HG02610 (cell line): ENCODE results near the gene CGGBP1.
"Not testable (repeated sequence)": the region's sequence is repeated elsewhere in the genome, so short reads cannot be mapped to it uniquely, and the experiment has no call there.

Source experiments
- ATAC-seq: cut with Tn5 transposase; IDR thresholded peaks from one replicate; pipeline ENCODE4 v1.9.1; 2021; ENCODE audit warnings: mild to moderate bottlenecking, moderate library complexity; ENCODE audit not compliant: unreplicated experiment

CGGBP1 gene

DNA sequence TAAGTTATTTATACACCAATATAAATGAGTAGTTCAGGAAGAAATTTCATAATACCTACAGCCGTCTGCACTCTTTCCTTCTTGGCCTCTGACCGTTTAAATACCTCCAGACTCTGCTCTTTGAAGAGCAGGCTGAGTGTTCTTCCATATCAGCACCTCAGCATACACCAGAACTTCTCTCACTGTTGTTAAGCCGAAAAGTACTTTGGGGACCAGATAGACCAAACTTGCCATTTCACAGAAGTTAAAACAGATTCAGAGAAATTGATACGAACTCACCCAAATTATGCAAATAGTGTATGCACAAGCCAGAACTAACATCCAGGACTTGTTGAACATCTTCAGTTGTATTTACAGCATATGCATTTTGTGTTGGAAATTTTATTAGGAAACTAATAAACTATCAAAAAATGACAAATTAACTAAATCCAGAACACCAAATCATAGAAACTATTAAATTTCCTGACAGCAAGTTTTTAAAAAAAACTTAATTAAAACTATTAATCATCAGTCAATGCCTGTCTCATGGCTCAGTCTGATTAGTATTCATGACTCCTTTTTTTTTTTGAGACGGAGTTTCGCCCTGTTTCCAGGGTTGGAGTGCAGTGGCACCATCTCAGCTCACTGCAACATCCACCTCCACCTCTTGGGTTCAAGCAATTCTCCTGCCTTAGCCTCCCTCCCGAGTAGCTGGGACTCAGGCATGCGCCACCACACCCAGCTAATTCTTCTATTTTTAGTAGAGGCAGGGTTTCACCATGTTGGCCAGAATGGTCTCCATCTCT lies 24.1 kb downstream of the CGGBP1 start:
- no peak for ATAC-seq

DNA sequence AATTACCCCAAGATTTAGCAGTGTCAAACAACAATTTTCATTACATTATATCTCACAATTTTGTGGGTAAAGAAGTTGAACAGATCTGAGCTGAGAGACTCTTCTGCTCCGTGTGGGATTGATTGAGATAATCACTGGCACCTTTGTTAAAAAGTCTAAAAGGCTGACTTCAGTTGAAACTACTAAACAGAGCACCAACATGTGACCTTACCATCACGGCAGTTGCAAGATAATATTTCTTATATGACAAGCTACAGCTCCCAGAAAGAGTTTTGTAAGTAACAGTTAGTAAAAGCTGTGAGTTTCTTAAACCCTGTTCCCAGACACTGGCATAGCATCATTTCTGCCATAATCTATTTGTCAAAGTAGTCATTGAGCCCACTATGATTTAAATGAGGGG lies 25.0 kb downstream of the CGGBP1 start:
- no peak for ATAC-seq

DNA sequence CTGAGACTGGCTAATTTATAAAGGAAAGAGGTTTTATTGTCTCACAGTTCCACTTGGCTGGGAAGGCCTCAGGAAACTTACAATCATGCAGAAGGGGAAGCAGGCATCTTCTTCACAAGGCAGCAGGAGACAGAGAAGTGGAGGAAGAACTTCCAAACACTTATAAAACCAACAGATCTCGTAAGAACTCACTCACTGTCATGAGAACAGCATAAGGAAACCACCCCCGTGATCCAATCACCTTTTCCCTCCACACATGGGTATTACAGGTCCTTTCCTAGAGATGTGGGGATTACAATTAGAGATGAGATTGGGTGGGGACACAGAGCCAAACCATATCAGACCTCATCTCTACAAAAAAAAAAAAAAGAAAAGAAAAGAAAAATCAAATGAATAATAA lies 25.7 kb downstream of the CGGBP1 start:
- ATAC-seq: no peak

DNA sequence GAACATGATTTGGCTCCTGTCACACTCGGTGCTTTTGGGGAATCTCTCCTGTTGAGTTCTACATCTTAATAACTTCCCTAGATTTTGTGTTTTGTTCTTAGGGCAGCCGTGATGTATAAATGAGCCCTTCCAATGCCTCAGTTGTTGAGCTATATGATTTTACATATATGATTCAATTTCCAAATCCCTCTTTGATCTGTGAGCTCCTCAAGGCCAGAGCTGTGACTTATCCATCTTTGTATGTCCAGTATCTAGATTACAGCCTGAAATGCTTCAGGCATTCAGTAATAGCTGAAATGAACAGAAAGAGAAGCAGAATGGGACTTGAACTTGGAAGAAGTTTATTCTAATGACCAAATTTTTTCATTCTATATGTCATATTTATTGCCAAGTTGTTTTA lies 26.6 kb downstream of the CGGBP1 start:
- no peak for ATAC-seq

DNA sequence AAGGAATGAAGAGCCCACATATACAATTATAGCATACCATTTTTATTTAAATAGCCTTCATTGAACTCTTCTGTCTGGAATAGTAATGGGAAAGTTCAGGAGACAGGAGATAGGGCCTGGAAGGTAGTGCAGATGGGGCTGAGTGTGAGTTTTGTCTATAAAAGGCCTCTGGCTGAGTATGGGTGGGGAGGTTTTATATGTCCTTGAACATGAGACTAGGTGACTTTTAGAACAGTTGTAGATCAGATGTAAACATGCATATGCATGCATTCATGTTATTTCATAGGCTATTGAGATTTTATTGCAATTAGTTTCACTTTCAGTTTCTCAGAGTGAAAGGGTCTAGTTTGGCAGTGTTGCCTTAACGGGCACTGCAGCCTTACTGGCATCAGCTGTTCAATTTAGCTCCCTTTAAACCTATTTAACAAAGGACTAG lies 27.1 kb downstream of the CGGBP1 start:
- peak; percentile 68 for ATAC-seq

DNA sequence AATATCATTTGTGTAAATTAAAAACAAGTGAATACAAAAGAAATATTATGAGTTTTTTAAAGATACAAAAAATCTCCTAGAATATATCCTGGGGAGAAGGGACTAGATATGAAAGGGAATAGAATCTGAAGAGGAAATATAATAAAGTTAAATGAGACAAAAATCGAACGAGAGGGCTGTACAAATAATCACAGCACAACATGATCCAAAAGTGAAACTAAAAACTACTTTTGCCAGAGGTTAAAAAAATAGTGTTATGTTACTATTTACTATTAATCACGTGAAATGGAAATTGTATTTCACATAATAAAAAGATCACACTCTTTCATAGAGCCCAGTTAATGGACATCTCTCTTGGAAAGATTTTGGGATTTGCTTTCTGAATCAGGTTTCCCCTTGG lies 28.6 kb downstream of the CGGBP1 start:
- no peak for ATAC-seq

DNA sequence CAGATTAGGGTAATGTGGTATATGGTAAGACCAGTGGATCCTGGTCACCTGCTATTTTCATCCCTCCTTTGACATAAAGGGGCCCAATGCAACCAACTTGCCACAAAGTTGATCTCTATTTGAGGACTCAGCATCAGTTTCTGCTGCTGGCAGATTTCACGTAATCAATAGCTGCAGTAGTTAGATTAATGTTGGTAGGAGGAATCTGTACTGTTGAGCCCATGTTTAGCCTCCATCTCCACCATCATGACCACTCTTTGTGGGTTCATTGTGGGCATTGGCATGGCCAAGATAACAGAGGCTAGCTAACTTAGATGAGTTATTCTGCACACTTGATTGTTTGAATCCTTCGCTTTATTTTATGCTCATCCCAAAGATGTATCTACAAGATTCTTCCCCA lies 29.9 kb downstream of the CGGBP1 start:
- ATAC-seq: no peak

DNA sequence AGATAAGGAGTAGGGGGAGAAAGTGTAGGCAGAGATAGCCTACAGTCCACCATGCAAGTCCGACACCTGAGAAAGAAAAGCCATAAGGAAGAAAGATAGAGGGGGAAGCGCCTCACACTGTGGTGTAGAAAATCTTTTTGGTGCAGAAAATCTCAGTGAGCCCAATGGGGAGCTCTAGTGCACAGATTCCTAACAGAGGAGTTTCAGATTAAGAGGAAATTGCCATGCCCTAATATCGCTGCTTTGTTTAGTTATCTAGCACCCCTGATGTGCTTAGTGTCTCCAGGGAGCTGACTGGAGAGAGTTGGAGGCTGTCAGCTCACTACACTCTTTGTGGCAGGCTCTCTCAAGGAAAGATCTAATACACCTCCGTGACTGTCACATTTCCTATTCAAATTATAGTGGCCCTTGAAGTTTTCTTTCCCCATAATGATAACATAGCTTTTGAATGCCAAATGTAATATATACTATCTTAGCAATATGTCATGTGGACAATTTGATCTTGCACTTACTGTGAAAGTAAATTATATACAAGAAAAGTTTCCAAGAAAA lies 33.7 kb downstream of the CGGBP1 start:
- no peak for ATAC-seq

DNA sequence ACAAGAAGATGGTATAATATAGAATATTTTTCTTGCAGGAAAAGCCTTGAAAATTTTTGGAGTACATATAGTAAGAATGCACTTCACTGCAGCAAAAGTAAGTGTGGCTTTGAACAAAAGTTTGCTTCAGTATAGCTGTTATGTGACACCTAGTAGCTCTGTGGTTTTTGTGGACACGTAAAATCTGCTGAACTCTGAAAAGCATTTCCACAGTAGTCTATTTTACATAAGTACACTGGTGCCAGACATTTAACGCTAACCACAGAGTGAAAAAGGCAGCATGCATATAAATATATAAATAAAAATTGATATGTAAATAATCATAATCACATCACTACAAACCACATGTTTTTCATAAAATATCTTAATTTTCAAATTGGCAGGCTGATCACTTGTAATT lies 39.8 kb downstream of the CGGBP1 start:
- peak; percentile 98 for ATAC-seq

DNA sequence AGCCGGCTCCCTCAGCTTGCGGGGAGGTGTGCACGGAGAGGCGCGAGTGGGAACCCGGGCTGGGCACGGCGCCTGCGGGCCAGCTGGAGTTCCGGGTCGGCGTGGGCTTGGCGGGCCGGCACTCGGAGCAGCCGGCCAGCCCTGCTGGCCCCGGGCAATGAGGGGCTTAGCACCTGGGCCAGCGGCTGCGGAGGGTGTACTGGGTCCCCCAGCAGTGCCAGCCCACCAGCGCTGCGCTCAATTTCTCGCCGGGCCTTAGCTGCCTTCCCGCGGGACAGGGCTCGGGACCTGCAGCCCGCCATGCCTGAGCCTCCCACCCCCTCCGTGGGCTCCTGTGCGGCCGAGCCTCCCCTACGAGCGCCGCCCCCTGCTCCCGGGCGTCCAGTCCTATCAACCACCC lies 43.1 kb downstream of the CGGBP1 start:
- ATAC-seq: not testable (repeated sequence)

DNA sequence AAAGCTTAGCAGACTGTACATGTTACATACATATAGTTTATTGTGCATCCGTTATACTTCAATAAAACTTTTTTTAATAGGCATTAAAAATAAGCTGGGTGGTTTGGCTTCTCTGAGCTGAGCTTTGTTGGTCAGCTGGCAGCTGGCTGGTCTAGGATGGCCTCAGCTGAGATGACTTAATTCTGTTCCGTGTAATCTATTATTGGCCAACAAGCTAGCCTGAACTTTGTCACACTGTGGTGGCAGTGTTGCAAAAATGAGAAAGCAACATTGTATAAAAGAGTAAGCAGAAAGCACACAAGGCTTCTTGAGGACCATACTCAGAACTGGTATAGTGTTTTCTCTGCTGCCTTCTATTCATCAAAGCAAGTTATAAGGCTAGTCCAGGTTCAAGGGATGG lies 45.2 kb downstream of the CGGBP1 start:
- no peak for ATAC-seq

DNA sequence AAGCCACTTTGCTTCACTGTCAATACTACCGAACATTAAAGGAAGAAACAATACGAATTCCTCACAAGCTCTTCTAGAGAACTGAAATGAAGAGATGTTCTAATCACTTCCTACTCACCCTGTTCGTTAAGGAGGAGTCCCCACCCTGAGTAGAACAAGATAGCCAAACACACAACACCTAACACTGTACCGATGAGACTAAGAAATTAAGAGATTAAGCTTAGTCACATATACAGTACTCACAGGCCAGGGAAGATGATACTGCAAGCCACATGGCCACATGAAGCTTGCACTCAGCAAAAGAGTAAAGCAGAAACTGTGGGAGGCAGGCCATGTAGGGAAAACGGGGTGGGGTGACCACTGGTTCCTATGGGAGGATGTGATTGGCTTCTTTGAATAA lies 48.0 kb downstream of the CGGBP1 start:
- ATAC-seq: no peak

DNA sequence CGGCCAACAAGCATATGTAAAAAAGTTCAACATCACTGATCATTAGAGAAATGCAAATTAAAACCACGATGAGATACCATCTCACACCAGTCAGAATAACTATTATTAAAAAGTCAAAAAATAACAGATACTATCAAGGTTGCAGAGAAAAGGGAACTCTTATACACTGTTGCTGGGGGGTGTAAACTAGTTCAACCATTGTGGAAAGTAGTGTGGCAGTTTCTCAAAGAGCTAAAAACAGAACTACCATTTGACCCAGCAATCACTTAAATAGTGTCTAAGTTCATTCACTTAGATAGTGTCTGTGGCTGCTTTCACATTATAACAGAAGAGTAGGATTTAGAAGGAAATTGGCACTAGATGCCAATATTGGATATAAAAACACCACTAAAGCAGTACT lies 49.7 kb downstream of the CGGBP1 start:
- peak; percentile 50 for ATAC-seq

DNA sequence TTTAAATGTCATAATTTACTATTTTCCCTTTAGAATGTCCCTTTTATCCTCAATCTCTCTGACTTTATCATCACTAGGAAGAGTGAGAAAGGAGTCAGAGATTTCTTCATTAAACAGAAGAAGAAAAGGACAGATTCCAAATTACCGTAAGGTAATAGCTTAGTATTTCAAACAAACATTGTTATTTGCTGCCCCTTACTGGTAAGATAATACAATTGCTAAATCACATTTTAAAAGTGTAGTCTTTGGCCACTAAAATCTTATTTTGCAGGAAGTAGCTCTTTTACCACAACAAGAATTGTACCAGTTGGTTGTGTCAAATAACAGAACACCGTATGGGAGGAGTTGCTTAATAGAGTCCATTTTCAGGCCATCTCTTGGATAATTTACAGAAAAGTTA lies 53.7 kb downstream of the CGGBP1 start:
- ATAC-seq: no peak

DNA sequence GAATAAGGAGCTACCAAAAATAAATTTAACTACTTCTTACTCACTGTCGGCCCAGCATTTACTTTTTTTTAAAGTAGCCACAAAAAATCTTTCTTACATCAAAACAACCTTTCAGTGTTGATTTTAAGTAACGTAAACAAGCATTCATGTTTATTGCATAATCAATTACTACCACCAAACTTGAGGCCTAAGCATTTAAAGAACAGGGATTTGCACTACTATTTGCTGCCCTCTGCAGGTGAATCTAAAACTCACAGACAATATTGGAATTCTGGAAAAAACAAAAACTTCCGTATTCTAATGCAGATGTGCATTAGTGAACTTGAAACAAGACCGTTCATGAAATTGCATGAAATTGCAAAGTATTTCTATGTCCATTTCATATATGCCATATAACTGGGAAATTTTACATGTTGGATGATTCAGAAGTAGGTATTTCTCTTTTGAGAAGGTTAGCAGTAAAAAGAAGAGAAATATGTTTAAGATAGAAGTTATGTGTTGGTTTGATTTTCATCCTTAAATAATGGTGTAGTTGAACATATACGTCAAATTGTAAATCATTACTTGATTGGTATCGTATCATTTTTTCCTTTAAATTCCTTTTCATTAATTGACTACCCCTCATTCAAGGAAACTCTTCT lies 55.6 kb downstream of the CGGBP1 start:
- ATAC-seq: no peak

DNA sequence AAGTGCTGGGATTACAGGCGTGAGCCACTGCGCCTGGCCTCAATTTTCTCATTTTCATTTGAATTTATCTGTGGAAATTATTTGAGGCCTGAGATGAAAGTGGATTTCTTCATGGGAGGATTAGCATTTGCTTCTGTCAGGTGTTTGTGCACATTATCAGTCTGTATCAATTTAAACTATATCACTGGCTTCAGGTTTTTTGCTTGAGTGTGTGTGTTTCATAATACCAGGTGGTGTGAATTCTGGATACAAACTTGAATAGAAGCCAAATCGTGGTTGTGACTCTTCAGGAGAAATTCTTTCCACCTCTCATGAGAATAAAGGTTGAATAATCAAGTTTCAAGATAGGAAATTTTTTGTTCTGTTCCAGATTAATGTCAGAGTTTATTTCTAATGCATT lies 56.4 kb downstream of the CGGBP1 start:
- ATAC-seq: no peak
